Measurements from ENCODE around the gene HYI.

DNA sequence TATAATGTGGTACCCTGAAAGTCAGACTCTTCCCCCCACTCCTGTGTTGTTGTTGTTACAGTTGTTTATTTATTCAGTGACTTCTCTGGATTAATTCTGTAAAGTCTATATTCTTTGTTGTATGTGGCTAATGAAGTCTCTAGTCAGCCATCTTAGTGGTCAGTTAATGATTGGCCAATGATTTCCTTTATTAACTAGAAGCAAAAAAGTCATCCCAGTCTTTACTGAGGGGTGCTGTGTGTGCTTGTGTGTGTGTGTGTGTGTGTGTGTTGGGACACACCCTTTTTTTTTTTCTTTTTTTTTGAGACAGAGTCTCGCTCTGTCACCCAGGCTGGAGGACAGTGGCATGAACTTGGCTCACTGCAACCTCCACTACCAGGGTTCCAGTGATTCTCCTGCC, 37.3 kb upstream of the HYI start:
- TF ChIP-seq, protein P1, sequence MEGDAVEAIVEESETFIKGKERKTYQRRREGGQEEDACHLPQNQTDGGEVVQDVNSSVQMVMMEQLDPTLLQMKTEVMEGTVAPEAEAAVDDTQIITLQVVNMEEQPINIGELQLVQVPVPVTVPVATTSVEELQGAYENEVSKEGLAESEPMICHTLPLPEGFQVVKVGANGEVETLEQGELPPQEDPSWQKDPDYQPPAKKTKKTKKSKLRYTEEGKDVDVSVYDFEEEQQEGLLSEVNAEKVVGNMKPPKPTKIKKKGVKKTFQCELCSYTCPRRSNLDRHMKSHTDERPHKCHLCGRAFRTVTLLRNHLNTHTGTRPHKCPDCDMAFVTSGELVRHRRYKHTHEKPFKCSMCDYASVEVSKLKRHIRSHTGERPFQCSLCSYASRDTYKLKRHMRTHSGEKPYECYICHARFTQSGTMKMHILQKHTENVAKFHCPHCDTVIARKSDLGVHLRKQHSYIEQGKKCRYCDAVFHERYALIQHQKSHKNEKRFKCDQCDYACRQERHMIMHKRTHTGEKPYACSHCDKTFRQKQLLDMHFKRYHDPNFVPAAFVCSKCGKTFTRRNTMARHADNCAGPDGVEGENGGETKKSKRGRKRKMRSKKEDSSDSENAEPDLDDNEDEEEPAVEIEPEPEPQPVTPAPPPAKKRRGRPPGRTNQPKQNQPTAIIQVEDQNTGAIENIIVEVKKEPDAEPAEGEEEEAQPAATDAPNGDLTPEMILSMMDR (IDR thresholded peaks at IDR 0.05 in 4 of 5, conservative IDR thresholded peaks at IDR 0.05 in 1 of 5): no peak
- TF ChIP-seq POLR2A (IDR thresholded peaks at IDR 0.05): no peak
